Liver (tissue), 9 donors: Measurements from ENCODE around the gene MFSD11. TPM values are rescaled to one million over a fixed set of nuclear protein-coding genes. Genes with fewer than 3 reads are reported as not detected.

Source experiments
- DNase-seq: peaks from one replicate; pipeline ENCODE4 v3.0.0-alpha.2; 2017; ENCODE audit warnings: low spot score
- H3K27ac ChIP-seq, 2 donors: one replicate each; pipeline ENCODE4 v1.7.0; 2013; ENCODE audit warnings: inconsistent platforms in 2 of 2, low read length in 2 of 2, control low read depth in 1 of 2, low read depth in 1 of 2, mild to moderate bottlenecking in 1 of 2
- H3K27me3 ChIP-seq, 4 donors: one replicate each; pipeline versions ENCODE4 v1.6.1 to v1.7.0; 2013; ENCODE audit warnings: low read length in 3 of 4, inconsistent platforms in 1 of 4, mild to moderate bottlenecking in 1 of 4, moderate library complexity in 1 of 4; ENCODE audit not compliant: control insufficient read depth in 4 of 4, insufficient read depth in 4 of 4
- H3K36me3 ChIP-seq, 4 donors: one replicate each; pipeline versions ENCODE4 v1.6.1 to v1.7.0; 2013; ENCODE audit warnings: low read length in 3 of 4, mild to moderate bottlenecking in 3 of 4, low read depth in 1 of 4, moderate library complexity in 1 of 4; ENCODE audit not compliant: control insufficient read depth in 4 of 4, insufficient read depth in 3 of 4
- H3K4me1 ChIP-seq, 4 donors: one replicate each; pipeline versions ENCODE4 v1.6.1 to v1.7.0; 2013; ENCODE audit warnings: low read length in 3 of 4, mild to moderate bottlenecking in 3 of 4, moderate library complexity in 1 of 4; ENCODE audit not compliant: control insufficient read depth in 4 of 4, insufficient read depth in 4 of 4
- H3K4me3 ChIP-seq, 3 donors: one replicate each; pipeline versions ENCODE4 v1.6.1 to v1.7.0; 2013; ENCODE audit warnings: low read length in 3 of 3, control low read depth in 1 of 3, low read depth in 1 of 3, mild to moderate bottlenecking in 1 of 3
- H3K9ac ChIP-seq, 2 donors: one replicate each; pipeline ENCODE4 v1.7.0; 2013; ENCODE audit warnings: low read length in 2 of 2, mild to moderate bottlenecking in 2 of 2, moderate library complexity in 2 of 2, control low read depth in 1 of 2, low read depth in 1 of 2
- H3K9me3 ChIP-seq, 4 donors: one replicate each; pipeline versions ENCODE4 v1.6.1 to v1.7.0; 2013; ENCODE audit warnings: low read length in 3 of 4; ENCODE audit not compliant: control insufficient read depth in 4 of 4
- FOXA1 ChIP-seq: IDR thresholded peaks from 2 replicates; pipeline ENCODE4 v1.6.1; 2016; ENCODE audit warnings: antibody characterized with exemption
- HNF4A ChIP-seq, 2 donors: conservative IDR thresholded peaks; 2 replicates each; pipeline ENCODE4 v1.6.1; 2016; ENCODE audit warnings: antibody characterized with exemption in 2 of 2, mild to moderate bottlenecking in 2 of 2
- NR2F2 ChIP-seq: IDR thresholded peaks from 2 replicates; pipeline ENCODE4 v1.6.1; 2016; ENCODE audit warnings: antibody characterized with exemption
- SP1 ChIP-seq: IDR thresholded peaks from 2 replicates; pipeline ENCODE4 v1.6.1; 2018; ENCODE audit warnings: antibody characterized with exemption, mild to moderate bottlenecking
- TAF1 ChIP-seq: conservative IDR thresholded peaks from 2 replicates; pipeline ENCODE4 v1.6.1; 2016; ENCODE audit warnings: antibody characterized with exemption, mild to moderate bottlenecking
- YY1 ChIP-seq: IDR thresholded peaks from 2 replicates; pipeline ENCODE4 v1.6.1; 2016; ENCODE audit warnings: antibody characterized with exemption, mild to moderate bottlenecking
- WGBS: extraction: QIAGEN DNeasy Blood & Tissue Kit; methylation state at CpG from one replicate; pipeline ENCODE4 v1.1.7; 2013; 5-methylcytosine and 5-hydroxymethylcytosine counted together
- polyA plus RNA-seq, 2 donors: library from polyadenylated mRNA; stranded (reverse) in 1 of 2; unstranded in 1 of 2; fragments of 200-250 nt in 1 of 2; fragments of >200 nt in 1 of 2; fragmentation: Nextera tagmentation in 1 of 2; extraction: Ambion mirVana in 1 of 2; gene quantifications; one replicate each; pipeline versions ENCODE4 v1.2.1 to v1.2.3, GENCODE V29; 2013 to 2015
- total RNA-seq, 2 donors: library from RNA; depleted of rRNA; stranded (reverse); fragments of >200 nt; gene quantifications; one replicate each; pipeline ENCODE4 v1.2.3, GENCODE V29; 2014
- TF ChIP-seq, protein P1 (sequence below): fragments of 150-350 bp; IDR thresholded peaks from 2 replicates; pipeline ENCODE4 v1.5.1; 2017; ENCODE audit warnings: improper control_type of control experiment, low read depth, low read length; ENCODE audit not compliant: missing input control
- TF ChIP-seq, protein P2 (sequence below): IDR thresholded peaks from 2 replicates; pipeline ENCODE4 v1.6.1; 2016; ENCODE audit warnings: antibody characterized with exemption, mild to moderate bottlenecking
- TF ChIP-seq, protein P3 (sequence below): IDR thresholded peaks from 2 replicates; pipeline ENCODE4 v1.6.1; 2016; ENCODE audit warnings: antibody characterized with exemption
- donor health status: healthy.
- donor health status: healthy.
- donor health status: healthy.
- donor health status: healthy.
- donor health status: healthy.

Gene MFSD11
- total and polyA plus RNA-seq, 4 donors, result 8.6 to 26.9 (median 17.5) TPM

DNA sequence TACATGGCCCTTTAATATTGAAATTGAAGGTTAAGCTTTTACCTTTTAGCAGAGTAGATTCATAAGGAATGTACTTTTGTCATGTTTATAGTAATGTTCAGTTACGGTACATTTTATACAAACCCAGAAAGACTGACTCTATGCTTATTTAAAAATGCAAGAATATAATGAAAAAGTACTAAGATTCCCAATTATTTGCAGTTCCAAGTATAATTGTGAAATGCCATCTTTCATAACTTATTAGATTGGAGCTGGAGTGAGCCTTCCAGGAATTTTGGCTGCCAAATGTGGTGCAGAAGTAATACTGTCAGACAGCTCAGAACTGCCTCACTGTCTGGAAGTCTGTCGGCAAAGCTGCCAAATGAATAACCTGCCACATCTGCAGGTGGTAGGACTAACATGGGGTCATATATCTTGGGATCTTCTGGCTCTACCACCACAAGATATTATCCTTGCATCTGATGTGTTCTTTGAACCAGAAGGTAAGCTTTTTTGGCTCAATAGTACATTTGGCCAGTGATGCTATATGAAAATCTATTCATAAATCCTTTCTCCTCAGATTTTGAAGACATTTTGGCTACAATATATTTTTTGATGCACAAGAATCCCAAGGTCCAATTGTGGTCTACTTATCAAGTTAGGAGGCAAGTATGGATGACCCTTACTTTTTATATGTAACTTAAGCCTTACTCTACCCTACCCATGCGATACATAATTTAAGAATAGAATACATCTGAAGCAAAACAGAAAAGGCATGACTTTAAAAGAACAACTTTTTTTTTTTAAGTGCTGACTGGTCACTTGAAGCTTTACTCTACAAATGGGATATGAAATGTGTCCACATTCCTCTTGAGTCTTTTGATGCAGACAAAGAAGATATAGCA lies 4.9 kb upstream of the MFSD11 start (continued):
- TF ChIP-seq, protein P1, sequence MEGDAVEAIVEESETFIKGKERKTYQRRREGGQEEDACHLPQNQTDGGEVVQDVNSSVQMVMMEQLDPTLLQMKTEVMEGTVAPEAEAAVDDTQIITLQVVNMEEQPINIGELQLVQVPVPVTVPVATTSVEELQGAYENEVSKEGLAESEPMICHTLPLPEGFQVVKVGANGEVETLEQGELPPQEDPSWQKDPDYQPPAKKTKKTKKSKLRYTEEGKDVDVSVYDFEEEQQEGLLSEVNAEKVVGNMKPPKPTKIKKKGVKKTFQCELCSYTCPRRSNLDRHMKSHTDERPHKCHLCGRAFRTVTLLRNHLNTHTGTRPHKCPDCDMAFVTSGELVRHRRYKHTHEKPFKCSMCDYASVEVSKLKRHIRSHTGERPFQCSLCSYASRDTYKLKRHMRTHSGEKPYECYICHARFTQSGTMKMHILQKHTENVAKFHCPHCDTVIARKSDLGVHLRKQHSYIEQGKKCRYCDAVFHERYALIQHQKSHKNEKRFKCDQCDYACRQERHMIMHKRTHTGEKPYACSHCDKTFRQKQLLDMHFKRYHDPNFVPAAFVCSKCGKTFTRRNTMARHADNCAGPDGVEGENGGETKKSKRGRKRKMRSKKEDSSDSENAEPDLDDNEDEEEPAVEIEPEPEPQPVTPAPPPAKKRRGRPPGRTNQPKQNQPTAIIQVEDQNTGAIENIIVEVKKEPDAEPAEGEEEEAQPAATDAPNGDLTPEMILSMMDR, result no peak

DNA sequence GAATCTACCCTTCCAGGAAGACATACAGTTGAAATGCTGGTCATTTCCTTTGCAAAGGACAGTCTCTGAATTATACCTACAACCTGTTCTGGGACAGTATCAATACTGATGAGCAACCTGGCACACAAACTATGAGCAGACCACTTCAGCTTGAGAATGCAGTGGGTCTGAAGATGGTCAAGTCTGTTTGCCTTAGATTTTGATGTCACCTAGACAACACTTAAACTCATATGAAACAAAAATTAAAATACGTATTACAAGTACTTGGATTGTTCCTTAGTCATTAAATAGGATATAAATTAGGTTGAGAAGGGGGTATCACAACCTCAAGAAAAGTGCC lies 4.3 kb upstream of the MFSD11 start:
- H3K27ac ChIP-seq, result no peak overlapping the region
- peaks cover 11 to 38% (median 28%) of the 10 kb centered on the region in 4 donors for H3K36me3 ChIP-seq
- H3K27me3 ChIP-seq, result no peaks in the 10 kb centered on the region
- H3K9me3 ChIP-seq, result no peaks in the 10 kb centered on the region
- H3K4me1 ChIP-seq, result peaks cover 6 to 43% (median 41%) of the 10 kb centered on the region in 4 donors
- H3K9ac ChIP-seq, result no peak overlapping the region
- H3K4me3 ChIP-seq, result no peak overlapping the region
- WGBS, result 79% methylated on average over 1 of the region's 1 CpG
- no peak for DNase-seq
- no peak for TF ChIP-seq TAF1

DNA sequence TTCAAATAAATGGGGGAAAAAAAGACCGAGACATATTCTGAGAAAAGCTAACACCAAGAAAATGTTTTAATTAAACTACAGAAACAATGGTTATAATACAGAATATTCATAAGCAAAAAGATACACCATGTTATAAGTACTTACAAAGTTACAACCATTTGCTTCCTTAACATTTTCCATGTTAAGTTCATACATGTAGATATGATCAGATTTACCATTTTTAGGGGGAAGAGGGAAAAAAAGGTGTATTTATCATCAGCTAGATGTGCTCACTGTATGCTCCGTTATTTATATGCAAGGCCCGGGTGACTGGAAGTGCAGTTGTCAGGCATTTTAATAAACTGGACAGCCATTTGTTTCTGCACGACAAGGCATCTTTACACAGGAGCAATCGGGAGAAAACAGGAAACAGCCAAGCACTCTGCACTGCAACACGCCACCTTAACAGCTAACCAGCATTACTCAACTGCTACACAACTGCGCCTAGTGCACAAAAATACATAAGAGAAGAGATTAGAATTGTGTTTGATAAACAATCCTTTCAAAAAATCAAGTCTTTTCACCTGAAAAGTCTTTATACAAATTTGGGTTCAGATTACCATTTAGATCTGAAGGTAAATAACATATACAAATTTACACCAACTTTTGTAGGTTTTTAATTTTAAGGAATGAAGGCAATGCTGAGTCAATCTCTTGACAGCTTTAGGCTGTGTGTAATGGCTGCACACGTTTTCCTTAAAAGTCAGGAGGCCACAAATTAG lies 3.7 kb upstream of the MFSD11 start:
- Histone ChIP-seq H3K9ac (peak overlapping the region; percentile 5 to 58), H3K9me3 (no peaks in the 10 kb centered on the region), H3K27ac (peak overlapping the region; percentile 38 to 49), H3K4me3 (peak overlapping the region in 1 of 3 donors; percentile 96), H3K36me3 (peaks cover 9 to 38% (median 28%) of the 10 kb centered on the region in 4 donors), H3K4me1 (peaks cover 4 to 49% (median 47%) of the 10 kb centered on the region in 4 donors), H3K27me3 (no peaks in the 10 kb centered on the region)
- 48% methylated on average over 8 of the region's 8 CpGs for WGBS
- no peak for DNase-seq
- no peak for TF ChIP-seq SP1
- TF ChIP-seq, protein P2, sequence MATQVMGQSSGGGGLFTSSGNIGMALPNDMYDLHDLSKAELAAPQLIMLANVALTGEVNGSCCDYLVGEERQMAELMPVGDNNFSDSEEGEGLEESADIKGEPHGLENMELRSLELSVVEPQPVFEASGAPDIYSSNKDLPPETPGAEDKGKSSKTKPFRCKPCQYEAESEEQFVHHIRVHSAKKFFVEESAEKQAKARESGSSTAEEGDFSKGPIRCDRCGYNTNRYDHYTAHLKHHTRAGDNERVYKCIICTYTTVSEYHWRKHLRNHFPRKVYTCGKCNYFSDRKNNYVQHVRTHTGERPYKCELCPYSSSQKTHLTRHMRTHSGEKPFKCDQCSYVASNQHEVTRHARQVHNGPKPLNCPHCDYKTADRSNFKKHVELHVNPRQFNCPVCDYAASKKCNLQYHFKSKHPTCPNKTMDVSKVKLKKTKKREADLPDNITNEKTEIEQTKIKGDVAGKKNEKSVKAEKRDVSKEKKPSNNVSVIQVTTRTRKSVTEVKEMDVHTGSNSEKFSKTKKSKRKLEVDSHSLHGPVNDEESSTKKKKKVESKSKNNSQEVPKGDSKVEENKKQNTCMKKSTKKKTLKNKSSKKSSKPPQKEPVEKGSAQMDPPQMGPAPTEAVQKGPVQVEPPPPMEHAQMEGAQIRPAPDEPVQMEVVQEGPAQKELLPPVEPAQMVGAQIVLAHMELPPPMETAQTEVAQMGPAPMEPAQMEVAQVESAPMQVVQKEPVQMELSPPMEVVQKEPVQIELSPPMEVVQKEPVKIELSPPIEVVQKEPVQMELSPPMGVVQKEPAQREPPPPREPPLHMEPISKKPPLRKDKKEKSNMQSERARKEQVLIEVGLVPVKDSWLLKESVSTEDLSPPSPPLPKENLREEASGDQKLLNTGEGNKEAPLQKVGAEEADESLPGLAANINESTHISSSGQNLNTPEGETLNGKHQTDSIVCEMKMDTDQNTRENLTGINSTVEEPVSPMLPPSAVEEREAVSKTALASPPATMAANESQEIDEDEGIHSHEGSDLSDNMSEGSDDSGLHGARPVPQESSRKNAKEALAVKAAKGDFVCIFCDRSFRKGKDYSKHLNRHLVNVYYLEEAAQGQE, result no peak
- TF ChIP-seq FOXA1, result no peak
- peak; percentile 4 for TF ChIP-seq YY1
- no peak for TF ChIP-seq HNF4A (conservative IDR thresholded peaks at IDR 0.05)
- TF ChIP-seq, protein P3, sequence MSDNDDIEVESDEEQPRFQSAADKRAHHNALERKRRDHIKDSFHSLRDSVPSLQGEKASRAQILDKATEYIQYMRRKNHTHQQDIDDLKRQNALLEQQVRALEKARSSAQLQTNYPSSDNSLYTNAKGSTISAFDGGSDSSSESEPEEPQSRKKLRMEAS, result no peak
- TF ChIP-seq TAF1, result no peak
- TF ChIP-seq NR2F2, result no peak
